CD4-positive, alpha-beta T cell treated with Interleukin-17A for 4 hours (primary cell): ENCODE data around the gene FRY.

ENCODE experiments used
- DNase-seq: peaks from one replicate; pipeline ENCODE4 v3.0.0-alpha.2; 2020; ENCODE audit warnings: mixed read lengths

FRY gene

DNA sequence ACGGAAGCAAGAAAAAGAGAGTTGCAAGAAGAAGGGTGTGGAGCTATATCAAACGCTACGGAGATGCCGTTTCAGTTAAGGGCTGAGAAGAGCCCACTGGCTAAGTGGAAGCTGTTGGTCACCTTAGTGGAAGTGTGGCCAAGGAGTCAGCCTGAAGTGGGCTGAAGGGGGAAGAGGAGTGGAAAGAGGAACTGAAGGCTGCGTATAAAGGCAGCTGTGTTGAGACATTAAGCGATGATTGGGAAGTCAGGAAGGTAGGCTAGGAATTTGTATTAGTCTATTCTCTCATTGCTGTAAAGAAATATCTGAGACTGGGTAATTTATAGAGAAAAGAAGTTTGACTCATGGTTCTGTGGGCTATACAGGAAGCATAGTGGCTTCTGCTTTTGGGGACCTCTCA is 14.1 kb upstream of the FRY start:
- no peak for DNase-seq

DNA sequence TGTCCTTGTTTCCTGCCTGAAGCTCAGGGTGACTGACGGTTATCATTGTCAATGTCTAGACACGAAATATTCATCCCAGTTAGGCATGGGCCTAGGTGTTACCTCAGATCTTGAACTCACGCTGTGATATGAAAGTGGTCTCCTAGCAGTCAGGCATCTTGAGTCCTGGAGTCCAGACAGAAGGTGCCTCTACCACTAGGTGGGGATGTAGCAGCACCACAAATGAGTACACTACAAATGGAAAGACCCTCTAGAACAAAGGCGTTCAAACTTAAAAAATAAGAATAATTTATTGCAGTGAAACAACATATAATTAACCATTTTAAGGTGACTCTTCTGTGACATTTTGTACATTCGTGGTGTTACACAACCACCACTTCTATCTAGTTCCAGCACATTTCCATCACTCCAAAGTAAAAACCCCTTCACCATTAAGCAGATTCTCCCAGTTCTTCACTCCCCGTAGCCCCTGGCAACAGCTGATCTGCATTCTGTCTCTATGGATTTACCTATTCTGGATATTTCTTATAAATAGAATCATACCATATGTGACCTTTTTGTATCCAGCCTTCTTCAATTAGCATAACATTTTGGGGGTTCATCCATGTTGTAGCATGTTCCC is 11.9 kb upstream of the FRY start:
- peak; percentile 44 for DNase-seq

DNA sequence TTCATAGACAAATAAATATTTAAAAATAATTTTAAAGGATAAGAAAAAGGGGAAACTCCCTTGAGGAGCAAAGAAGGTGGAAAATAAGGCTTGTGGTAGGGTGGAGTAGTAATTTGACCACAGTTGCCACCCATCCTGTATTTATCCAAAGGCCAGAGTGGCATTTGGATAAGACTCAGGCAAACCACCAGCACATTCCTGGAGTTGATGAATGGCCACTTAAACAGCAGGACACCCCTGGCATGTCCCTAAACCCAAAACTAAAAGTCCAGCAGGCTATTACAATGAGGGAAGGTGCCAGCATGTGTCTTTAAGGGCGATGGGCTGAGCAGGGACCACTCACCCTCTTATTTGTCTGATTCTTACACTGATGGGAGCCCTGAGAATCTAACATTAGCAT is 9.8 kb upstream of the FRY start:
- no peak for DNase-seq

DNA sequence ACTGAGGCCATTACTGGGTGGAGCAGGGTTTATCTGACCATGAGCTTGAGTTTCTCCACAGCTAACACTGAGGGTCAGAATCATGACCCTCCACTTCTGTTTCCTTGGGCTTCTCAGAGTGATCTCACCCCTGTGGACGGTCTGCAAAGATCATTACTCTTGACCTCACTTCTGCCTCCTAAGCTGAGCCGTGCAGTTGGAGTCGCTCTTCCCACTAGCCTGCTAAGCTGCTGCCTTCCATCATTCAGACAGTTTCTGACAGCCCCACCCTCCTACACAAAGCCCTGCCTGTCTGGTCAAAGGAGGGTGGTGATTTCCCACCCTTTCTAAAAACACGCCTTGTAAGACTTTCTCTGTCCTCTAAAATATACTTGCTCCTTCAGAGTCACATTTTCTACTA is 9.3 kb upstream of the FRY start:
- DNase-seq: no peak

DNA sequence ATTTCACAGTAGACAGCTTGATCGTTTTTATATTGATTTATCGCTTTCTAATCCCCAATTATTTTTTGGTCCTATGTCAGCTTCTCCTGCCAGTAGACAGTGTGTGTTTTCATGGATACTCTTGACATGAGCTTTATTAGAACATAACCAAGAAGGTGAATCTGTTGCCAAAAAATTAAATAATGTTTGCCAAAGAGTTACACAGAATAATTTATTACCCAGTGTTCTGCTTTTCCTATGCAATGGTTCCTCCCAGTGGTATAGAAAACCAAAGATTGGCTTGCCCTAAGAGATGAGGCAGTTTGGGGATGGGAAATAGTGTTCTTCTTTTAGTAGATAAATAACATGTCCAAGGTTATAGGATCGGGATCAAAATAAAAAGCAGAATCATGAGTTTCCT is 8.5 kb upstream of the FRY start:
- DNase-seq: no peak

DNA sequence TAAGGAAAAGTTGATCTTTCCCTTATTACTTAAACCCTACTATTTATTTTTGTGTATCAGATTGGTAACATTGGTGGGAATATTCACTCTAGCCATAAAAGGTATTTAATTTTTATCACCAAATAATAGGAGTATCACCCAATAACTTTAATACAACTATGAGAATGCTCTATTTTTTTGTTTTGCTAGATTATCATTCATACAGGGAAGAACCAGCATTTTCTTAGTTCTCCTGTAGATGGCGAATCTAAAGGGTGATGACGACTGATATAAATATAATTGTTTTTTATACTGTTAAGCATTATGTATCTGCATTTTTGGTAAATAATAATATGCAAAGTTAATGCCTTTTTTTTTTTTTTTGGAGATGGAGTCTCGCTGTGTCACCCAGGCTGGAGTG is 7.9 kb upstream of the FRY start:
- no peak for DNase-seq

DNA sequence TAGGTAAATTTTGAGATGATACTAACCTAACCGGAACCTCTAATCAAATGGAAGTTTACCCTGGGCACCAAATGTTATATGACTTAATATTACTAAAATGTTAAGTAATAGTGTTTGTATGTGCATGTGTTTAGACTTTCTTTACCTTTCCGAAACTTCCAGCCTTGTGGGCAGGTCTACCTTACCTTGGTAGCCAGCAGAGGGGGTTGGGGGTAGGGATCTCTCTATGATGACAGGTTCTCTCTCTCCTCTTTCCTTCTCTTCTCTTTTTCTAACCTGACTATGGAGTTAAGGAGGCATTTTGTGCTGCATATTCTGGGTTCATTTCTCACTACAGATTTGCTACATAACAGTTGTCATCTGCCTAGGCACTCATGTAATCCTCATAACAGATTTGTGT is 6.8 kb upstream of the FRY start:
- no peak for DNase-seq

DNA sequence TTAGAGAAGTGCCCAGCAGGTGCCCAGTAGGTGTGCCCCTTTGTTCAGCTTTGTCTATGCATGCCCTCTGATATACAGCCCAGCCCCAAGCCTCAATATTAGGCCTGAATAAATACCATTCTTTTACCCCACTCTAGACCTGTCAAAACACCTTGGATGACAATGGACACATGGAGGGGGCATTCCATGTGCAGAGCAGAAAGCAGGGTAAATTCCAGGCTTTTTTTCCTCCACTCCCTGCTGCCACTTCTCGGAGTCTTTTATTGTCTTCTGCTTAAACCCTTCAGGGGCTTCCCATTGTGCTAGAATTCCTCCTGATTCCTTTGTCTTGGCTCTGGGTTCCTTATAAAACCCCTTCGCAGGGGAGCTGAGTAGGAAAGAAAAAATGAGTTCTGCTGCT is 5.8 kb upstream of the FRY start:
- DNase-seq: no peak

DNA sequence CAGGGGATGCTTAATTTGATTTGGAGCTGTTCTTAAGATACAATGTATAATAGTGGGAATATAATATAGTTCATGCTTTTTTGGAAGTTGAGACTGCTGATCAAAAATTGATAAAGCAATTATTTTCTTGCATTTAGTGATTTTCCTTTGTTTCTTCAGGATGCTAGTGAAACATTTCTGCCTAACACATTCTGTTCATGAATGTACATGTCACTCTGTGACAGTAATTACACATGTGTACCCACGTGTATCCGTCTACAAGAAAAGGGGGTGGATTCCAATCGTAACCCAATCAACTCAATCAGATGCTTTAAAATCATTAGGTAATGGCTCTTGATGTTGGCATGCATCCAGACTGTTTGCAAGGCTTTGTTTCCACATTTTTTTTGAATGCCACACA is 5.0 kb upstream of the FRY start:
- no peak for DNase-seq

DNA sequence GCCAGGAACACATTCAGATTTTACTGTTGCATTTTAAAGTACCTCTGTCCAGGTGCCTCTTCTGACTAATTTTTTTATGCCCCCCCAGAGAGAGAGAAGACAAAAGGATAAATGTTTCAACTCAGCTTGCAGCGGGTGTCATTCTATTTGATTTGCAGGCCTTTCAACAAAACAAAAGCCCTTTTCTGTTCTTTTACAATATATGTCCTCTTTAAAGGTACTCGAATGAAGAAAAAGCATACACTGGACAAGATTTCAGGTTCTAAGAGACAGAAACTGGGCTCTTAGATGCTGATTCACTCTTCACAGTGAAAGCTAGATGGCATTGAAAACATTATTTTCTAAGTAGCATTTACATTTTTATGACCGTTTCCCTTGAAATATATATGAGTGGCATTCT is 2.9 kb upstream of the FRY start:
- no peak for DNase-seq

DNA sequence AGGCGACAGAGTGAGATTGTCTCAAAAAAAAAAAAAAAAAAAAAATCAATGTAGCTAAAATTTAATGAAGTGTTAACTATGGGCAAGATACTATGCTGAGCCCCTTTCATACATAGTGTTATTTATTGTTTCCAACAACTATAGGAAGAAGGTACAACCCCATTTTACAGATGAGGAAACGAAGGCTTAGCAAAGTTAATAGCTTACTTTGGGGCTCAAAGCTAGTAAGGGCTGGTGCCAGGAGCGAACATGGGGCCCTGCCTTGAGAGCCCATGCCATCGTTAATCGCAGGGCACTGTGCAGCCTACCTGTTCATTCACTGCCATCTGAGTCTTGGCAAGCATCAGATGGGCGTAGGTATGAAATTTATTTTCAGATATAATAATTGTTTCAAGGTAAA is 1.9 kb upstream of the FRY start:
- no peak for DNase-seq

DNA sequence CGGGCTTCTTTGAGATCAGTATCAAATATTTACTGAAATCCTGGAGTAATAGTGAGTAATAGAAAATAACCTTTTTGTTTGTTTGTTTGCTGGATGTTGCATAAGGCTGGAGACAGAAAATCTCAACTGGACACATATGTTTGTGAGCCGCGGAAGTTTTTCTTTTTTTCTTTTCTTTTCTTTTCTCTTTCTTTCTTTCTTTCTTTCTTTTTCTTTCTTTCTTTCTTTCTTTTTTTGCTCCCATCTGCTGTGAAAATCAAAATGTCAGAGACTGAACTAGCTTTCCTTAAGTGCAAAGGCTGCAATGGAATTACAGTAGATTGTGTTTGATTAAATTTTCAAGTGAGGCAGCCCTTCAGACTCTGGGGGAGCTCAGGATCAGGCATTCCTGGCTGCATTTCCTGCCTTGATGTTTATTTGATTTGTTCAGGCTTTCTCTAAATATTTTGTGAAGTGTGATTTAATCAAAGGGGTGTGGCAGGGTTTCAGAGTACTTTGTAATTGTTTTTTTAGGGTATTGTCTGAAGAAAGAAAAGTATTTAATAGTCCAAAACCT is 319 bp downstream of the FRY start:
- no peak for DNase-seq

DNA sequence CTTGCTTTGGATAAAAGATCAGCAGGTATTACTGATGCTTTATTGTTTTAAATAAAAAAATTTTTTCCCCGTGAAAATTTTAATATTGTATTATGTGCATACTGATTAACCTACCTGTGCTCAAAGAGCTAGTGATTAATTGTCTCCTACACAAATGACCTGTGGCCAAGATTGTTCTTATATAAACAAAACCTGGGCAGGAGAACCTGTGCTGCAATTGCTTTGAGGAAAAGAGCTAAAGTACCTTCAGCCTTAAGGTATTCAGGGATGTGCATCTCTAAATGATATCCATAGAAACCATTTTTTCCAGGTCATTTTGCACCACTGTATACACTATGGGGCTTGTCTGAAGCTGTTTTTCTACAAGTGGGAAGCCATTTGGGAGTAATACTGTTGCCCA is 1.2 kb downstream of the FRY start:
- no peak for DNase-seq

DNA sequence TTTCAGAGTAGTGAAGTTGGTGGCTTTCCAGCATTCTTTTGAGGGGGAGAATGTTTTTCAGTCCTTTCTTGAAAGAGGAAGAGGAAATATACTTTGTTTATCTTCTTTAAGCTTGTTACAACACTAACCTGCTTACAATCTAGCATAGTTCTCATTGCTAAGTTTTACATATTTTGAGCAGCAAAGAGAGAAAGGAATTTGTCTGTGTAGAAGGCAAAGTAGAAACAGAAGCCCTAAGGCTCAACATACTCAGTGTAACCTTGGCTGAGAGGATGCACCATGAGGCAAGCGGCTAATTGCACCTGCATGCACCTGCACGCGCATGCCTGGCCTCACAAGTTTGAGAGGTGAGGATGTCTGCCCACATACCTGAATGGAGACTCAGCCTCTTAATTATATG is 2.2 kb downstream of the FRY start:
- DNase-seq: no peak

DNA sequence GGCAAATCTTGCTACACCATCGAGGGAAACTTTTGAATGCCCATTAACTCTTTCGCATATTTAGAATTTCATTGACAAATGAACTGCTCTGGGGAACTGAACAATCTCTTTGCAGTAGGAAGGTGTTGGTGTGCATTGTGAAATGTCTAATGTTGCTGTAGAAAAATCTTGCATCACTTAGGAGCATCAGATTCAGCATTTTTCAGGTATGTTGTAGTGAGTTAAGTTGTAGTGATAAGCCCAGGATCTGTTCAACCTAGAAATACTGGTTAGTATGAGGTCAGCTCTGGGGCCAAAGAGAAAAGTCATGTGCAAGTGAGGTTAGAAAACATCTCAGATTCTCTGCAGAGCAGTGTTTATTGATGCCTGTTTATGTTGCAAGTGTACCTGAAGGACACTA is 4.1 kb downstream of the FRY start:
- no peak for DNase-seq

DNA sequence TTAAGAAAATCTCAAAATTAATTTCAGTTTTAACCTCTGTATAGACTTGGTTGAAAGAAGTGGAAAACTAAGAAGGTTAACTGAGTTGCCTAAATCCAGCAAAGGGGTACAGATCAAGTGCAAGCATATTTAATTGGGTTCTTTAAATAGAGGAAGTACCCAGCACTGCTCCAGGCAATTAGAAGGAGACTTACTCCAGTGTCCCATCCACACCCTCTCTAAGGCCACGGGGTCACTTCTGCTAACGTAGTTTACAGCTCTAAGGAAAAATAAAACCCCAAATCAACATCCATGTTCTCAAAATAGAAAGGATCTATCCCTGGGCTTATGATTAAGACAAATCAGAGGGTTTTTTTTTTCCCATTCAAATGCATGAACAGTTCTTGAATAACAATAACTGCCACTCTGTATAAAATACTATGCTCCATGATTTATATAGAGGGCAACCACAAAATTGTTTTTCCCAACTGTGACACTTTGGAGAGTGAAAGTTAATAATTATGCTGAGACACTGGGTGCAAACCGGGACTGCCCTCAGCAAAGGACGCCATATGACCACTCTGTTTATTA is 4.6 kb downstream of the FRY start:
- DNase-seq: no peak

DNA sequence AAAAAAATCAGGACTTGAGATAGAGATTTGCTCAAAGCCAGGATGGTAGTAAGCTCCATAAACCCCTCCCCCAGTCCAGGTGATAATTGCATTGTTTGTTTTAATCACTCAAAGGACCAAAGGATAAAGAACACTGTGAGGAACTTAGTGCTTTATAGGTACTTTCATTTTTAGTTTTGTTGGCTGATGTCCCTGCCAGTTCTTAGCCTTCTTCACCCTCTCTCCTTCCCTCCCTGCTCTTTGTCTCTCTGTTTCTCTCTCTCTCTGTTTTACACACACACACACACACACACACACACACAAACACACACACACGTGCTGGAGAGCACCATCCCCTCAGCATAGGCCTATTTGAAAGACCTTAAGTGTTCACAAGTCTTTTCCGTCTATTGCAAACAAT is 5.2 kb downstream of the FRY start:
- peak; percentile 5 for DNase-seq

DNA sequence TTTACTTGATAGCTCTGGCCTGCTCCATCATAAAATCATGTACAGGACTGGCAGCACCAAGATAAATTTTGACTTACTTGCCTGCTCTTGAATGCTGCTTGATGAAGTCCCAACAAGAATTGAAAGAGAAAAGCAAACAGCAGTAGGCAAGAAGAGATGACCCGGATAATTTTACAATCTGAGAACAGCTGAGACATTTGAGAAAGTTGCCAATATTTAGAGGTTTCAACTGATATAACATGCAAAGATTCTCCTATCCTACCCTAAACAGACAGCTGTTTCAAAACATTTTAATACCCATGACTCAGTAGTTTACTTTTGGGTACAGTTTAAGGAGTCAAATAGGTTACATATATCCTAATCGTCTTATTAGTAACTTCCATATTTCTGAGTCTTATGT is 5.9 kb downstream of the FRY start:
- no peak for DNase-seq

DNA sequence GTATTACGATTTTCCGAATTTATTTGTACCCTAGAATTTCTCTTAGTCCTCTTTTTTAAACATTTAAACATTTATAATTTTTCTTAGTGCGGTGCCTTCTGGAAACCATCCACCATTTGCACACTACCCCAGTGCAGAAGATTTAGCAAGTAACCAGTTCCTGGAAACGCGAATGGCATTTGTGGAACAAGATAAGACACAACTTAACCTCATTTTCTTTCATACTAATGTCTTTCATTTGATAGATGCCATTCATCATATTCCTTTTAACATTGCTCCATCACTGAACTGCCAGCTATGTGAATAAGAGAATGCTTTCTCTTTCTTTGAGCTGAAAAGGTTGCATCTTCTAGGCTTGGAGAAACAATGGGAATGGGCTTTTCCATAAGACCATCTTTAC is 6.8 kb downstream of the FRY start:
- no peak for DNase-seq

DNA sequence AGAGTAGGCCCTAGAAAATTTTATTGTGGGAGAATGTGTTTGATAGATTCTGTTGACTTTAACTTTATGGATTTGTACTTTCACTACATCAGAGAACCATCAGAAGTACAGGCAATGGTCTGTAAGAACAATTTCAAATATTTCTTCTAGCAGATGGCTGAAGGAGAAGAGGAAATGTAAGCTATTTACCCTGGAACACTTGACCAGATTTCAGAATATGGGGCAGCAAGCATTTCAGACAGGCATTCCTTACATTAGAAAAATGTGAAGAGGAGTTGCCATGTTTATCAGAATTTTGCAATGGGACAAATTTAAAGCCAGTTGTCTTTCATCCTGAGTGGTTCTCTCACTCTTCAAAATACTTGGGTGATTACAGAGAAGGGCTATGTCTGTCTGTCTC is 7.5 kb downstream of the FRY start:
- DNase-seq: no peak

DNA sequence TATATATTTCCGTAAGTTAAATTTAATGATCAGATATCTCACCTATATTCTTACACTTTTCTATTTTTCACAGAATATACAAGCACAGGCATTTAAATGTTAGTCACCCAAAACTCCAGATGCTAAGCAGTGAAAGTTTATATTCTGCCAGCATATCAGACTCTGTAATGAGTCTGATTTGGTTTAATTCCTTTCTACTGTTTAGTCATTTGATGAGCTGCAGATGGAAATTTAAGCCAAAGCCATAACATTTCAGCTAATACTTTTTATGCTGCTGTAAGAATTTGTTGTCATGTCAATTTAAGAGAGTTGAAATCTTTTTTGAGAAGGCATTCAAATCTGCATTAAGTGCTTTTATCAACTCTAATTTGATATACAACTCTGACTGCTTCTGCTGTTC is 8.0 kb downstream of the FRY start:
- DNase-seq: no peak

DNA sequence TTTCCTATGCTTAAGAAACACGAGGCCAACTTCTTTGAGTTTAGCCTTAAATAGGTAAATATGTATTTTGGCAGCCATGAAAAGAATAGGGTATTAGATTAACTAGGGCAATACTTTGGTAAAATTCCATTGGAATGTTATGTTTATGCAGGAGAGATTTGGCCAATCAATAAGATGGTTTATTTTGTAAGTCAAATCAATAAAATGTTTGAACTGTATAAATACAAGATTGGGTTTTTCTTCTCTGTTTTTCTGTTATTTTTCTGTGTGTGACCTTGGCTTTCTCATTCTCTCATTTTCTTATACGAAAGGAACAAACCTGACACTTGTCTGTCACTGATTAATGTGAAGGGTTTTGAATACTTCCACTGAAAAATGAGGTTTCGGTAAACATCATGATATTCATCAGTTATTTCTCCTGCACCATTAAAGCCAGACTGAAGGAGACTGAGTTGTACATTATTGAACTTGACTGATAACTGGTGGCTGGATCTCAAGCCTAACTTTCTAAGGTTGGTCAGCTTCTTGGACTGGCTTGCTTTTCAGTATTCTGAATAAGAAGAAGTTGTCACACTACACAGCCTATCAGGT is 8.6 kb downstream of the FRY start:
- no peak for DNase-seq

DNA sequence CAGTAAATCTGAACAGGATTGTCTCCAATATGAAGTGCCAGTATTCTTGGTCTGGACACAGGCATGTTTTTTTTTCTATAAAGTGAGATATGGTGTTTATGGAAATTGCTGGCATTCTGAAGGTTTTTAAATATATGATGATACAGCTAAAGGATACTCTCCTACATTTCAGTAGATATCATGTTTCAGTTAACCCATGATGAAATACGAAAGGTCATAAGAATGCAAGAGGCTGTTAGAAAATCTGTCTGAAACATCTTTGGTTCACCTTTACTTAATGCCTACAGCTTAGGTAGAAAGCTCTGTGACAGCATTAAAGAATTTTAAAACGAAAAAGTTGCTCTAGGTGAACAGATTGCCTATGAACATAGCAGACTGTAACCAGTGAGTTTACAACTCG is 9.1 kb downstream of the FRY start:
- DNase-seq: no peak

DNA sequence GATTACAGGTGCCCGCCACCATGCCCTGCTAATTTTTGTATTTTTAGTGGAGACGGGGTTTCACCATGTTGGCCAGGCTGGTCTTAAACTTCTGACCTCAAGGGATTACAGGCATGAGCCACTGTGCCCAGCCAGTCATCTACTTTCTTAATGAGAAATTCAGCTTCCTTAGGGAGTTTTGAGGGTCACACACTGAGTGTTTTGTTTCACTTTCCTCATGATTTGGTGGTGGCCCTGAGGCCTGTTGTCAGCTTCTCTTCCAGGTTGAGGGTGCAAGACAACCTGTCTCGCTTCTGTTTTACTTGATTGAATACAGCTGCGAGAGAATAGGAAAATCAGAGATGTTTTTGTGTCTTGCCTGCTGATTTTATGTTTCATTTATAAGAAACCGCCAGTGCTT is 9.9 kb downstream of the FRY start:
- DNase-seq: no peak

DNA sequence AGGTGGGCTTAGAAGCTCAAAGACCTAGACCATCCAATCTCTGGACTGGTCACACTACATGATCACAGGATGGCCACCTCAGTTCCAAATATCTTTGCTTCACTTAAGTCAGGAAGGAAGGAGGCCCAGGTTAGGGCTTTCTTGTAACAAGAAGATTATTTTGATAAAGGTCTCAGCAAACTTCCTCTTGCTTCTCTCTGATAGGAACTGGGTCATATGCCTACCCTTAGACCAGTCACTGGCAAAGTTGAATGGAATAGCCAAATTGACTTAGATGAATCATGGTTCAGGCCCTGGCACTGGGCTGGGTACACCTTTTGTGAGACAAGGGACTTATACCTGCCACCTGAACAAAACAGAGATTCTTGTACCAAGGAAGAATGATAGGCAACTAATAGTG is 11.0 kb downstream of the FRY start:
- no peak for DNase-seq
